DND-41 (cell line): ENCODE results near the gene CSF2.

Source experiments
- CTCF ChIP-seq: IDR thresholded peaks from 2 replicates; pipeline ENCODE4 v1.5.1; 2012; ENCODE audit warnings: borderline replicate concordance, low read length, moderate library complexity, mild to moderate bottlenecking; ENCODE audit not compliant: poor library complexity, severe bottlenecking; ENCODE audit errors: extremely low read depth
- EZH2 ChIP-seq: IDR thresholded peaks from 3 replicates; pipeline ENCODE4 v1.6.1; 2012; ENCODE audit warnings: borderline replicate concordance, low read depth, mild to moderate bottlenecking, moderate library complexity, low read length, inconsistent platforms; ENCODE audit not compliant: severe bottlenecking

GRCh38 chr5:132100672-132101261 is 27.2 kb downstream of the CSF2 start:
- TF ChIP-seq CTCF (no peak), EZH2 (no peak)
